Measurements from ENCODE around the gene SRSF2.

The SRSF2 gene

GRCh38 chr17:76736349-76737081, 616 bp downstream of the SRSF2 start:
- H3K27ac ChIP-seq = peak overlapping the region; percentile 99
- TF ChIP-seq ZFX (IDR thresholded peaks at IDR 0.05; ENCODE audit: borderline replicate concordance) = no peak
- no peak for TF ChIP-seq CTCF (IDR thresholded peaks at IDR 0.05)

DNA sequence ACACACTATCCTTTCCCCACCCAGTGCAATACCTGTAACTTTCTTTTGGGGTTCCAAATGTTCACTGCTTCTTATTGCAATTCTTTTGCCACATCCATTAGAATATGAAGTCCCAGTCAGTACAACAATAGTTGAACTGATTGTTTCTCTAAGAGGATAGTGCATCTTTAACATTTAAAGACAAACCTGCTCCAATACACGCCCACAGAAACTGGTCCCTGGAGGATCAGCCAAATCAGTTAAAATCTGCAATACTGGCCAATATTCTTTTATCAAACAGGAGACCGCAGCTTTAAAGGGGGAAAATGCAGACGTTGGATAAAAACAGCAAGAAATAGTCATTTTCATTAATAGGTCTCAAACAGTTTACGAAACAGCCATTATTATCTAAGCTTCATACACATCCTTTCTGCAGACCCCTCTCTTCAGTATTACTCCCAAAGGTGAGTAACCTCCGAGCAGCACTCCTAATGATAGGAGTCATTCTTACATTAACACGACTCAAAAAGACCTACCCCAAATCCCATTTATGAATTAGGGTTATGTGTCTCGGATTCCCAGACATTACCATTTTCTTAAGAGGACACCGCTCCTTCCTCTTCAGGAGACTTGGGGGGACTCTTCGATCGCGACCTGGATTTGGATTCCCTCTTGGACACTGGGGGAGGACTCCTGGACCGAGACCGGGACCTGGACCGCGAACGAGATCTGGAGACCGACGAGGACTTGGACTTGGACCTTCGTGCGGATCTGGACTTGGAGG, 1.4 kb downstream of the SRSF2 start:
- no peak for TF ChIP-seq CTCF (IDR thresholded peaks at IDR 0.05)
- TF ChIP-seq ZFX (IDR thresholded peaks at IDR 0.05; ENCODE audit: borderline replicate concordance) = no peak
- peak overlapping the region; percentile 99 for H3K27ac ChIP-seq

- H3K27ac ChIP-seq = peak overlapping the region; percentile 99
These were observed 2.1 kb downstream of the SRSF2 start for GRCh38 chr17:76735006-76735405.

GRCh38 chr17:76734080-76734840, 2.9 kb downstream of the SRSF2 start:
- H3K27ac ChIP-seq = peak overlapping the region; percentile 99
- TF ChIP-seq ZFX (IDR thresholded peaks at IDR 0.05; ENCODE audit: borderline replicate concordance) (no peak), CTCF (IDR thresholded peaks at IDR 0.05) (no peak)

More at GRCh38 chr17:76735006-76735405, 2.1 kb downstream of the SRSF2 start:
- TF ChIP-seq CTCF (IDR thresholded peaks at IDR 0.05) (no peak), ZFX (IDR thresholded peaks at IDR 0.05; ENCODE audit: borderline replicate concordance) (no peak)

DNA sequence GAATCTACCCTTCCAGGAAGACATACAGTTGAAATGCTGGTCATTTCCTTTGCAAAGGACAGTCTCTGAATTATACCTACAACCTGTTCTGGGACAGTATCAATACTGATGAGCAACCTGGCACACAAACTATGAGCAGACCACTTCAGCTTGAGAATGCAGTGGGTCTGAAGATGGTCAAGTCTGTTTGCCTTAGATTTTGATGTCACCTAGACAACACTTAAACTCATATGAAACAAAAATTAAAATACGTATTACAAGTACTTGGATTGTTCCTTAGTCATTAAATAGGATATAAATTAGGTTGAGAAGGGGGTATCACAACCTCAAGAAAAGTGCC, 3.5 kb downstream of the SRSF2 start:
- H3K27ac ChIP-seq = peak overlapping the region; percentile 99

More for the DNA sequence above, 3.5 kb downstream of the SRSF2 start:
- TF ChIP-seq CTCF (IDR thresholded peaks at IDR 0.05) (no peak), ZFX (IDR thresholded peaks at IDR 0.05; ENCODE audit: borderline replicate concordance) (no peak)

Data from 22Rv1 (cell line).